HEK293 (cell line): ENCODE data around the gene SLC16A5.

Experiments used
- CTCF ChIA-PET: fragments of 350-600 bp; formaldehyde crosslinking; extraction: SDS; loops from one replicate; lab custom pipeline; 2021; ENCODE audit warnings: antibody characterized with exemption; lab: Yijun Ruan, JAX
- POLR2A ChIA-PET: fragments of 300-600 bp; formaldehyde crosslinking; extraction: SDS; loops from one replicate; lab custom pipeline; 2020; ENCODE audit warnings: antibody characterized with exemption, inconsistent platforms; lab: Yijun Ruan, JAX
- H3K27ac ChIP-seq: fragments of 200-500 bp; sonication (Bioruptor generic); 2 replicates; pipeline ENCODE4 v1.5.1; 2014; ENCODE audit warnings: low read depth, low read length, control low read depth, inconsistent platforms; ENCODE audit errors: extremely low read depth
- H3K36me3 ChIP-seq, 2 experiments: fragments of 200-500 bp in 1 of 2; sonication (Bioruptor generic) in 1 of 2; 1 replicate in 1 of 2; 2 replicates in 1 of 2; pipeline ENCODE4 v1.5.1; 2014 to 2017; ENCODE audit warnings: inconsistent platforms in 2 of 2, low read length in 2 of 2; ENCODE audit not compliant: control insufficient read depth in 2 of 2, insufficient read depth in 1 of 2
- H3K4me1 ChIP-seq: fragments of 200-500 bp; sonication (Bioruptor generic); 2 replicates; pipeline ENCODE4 v1.5.1; 2014; ENCODE audit warnings: mild to moderate bottlenecking, low read length, inconsistent platforms; ENCODE audit not compliant: control insufficient read depth, insufficient read depth
- H3K4me3 ChIP-seq: 2 replicates; pipeline ENCODE4 v1.5.1; 2011; ENCODE audit warnings: low read depth, mild to moderate bottlenecking, control low read depth, low read length, moderate library complexity
- H3K9me3 ChIP-seq: fragments of 200-500 bp; sonication (Bioruptor generic); 2 replicates; pipeline ENCODE4 v1.5.1; 2014; ENCODE audit warnings: low read depth, low read length, inconsistent platforms; ENCODE audit not compliant: control insufficient read depth, insufficient read depth
- WT1 ChIP-seq: fragments of 450-650 bp; formaldehyde crosslinking; IDR thresholded peaks from 2 replicates; pipeline ENCODE4 v1.5.1; 2016; ENCODE audit warnings: missing biosample characterization, missing genetic modification characterization
- ZNF423 ChIP-seq: fragments of 450-650 bp; formaldehyde crosslinking; IDR thresholded peaks from 2 replicates; pipeline ENCODE4 v1.5.1; 2016; ENCODE audit warnings: missing biosample characterization, missing genetic modification characterization
- ZSCAN30 ChIP-seq: fragments of 450-650 bp; IDR thresholded peaks from 2 replicates; pipeline ENCODE4 v1.5.1; 2018; ENCODE audit warnings: missing biosample characterization, mild to moderate bottlenecking, missing genetic modification characterization, moderate library complexity

The SLC16A5 gene

GRCh38 chr17:75155191-75155601 lies 67.4 kb downstream of the SLC16A5 start:
- H3K4me3 ChIP-seq: no peak overlapping the region
- TF ChIP-seq ZNF423 (no peak), ZSCAN30 (tag by site-specific recombination) (0 out of 2 replicates have a peak, but pooled peaks have one; percentile 1), WT1 (tag by site-specific recombination) (no peak)
- CTCF ChIA-PET: interaction anchor here (0.6 to 1.9 kb wide), 5 partner anchors 16 to 193 kb away, joined by 3 to 11 read pairs (median 3); no protein-coding TSS in a partner anchor

More at GRCh38 chr17:75155191-75155601, 67.4 kb downstream of the SLC16A5 start:
- H3K27ac ChIP-seq: no peak overlapping the region
- POLR2A ChIA-PET: interaction anchor here (0.6 to 2.1 kb wide), 35 partner anchors 8 to 313 kb away, joined by 3 to 39 read pairs (median 5); partner anchors contain the start of genes FDXR, MRPL58, NT5C and NUP85
- peaks cover 9% of the 10 kb centered on the region; the same call in 1 of the 2 replicates for H3K4me1 ChIP-seq
- H3K36me3 ChIP-seq: peaks cover 15 to 18% of the 10 kb centered on the region in 2 experiments; a peak in 2 of 3 replicates
- H3K9me3 ChIP-seq: no peaks in the 10 kb centered on the region
